ENCODE data around the gene PXYLP1.
"Not testable (repeated sequence)": the region's sequence is repeated elsewhere in the genome, so short reads cannot be mapped to it uniquely, and the experiment has no call there.

Gene PXYLP1

GRCh38 chr3:141302364-141303141 lies 70.9 kb downstream of the PXYLP1 start:
- no peak for DNase-seq

- DNase-seq: peak; percentile 32
These were observed 72.0 kb downstream of the PXYLP1 start for GRCh38 chr3:141303481-141304223.

GRCh38 chr3:141305436-141305835 lies 73.8 kb downstream of the PXYLP1 start:
- no peak for DNase-seq

GRCh38 chr3:141306276-141306675 lies 74.7 kb downstream of the PXYLP1 start:
- no peak for DNase-seq

DNA sequence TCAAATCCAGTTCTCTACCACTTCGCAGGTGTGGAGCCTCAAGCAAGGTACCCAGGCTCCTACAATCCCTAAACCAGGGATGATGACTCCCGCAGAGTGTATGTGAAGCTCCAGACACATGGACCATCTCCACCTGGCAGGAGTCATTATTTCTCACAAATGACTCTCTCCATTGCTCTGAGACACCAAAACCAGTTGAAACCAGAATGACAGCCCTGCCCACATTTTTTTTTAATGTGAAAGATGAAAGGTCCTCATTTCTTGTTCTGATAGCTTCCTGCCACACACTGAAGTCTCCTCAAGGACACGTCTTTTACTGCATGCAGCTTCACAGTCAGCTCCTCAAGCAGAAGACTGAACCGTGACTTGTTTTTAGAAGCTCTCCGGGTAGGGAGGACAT lies 75.3 kb downstream of the PXYLP1 start:
- no peak for DNase-seq

GRCh38 chr3:141307351-141308059 lies 75.9 kb downstream of the PXYLP1 start:
- no peak for DNase-seq

DNA sequence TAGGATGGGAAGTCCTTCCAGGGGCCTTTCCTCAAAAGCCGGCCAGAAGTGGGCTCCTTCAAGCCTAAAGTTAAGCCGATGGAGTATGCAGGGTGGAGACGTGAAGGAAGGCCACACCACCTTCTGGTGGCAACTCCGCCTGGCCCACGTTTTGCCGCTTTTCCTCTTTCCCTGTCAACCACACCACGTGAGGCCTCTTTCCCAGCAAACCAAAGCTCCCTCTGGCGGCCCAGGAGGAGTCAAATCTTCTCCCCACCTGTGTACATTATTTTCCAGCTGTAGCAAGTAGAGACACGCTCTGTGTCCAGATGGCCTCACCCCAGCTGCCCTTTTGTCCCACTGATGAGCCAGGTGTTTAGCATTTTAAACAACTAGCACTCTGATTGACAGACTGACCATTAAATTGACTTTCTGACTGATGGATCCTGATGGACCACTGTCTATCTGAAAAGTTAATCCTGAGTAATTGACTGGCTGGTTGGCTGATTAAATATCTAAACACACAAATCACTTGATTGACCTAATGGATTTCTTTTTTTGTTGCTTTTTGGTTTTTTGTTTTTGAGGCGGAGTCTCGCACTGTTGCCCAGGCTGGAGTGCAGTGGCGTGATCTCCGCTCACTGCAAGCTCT lies 77.1 kb downstream of the PXYLP1 start:
- no peak for DNase-seq

- no peak for DNase-seq
These were observed 79.5 kb downstream of the PXYLP1 start for GRCh38 chr3:141311170-141311495.

DNA sequence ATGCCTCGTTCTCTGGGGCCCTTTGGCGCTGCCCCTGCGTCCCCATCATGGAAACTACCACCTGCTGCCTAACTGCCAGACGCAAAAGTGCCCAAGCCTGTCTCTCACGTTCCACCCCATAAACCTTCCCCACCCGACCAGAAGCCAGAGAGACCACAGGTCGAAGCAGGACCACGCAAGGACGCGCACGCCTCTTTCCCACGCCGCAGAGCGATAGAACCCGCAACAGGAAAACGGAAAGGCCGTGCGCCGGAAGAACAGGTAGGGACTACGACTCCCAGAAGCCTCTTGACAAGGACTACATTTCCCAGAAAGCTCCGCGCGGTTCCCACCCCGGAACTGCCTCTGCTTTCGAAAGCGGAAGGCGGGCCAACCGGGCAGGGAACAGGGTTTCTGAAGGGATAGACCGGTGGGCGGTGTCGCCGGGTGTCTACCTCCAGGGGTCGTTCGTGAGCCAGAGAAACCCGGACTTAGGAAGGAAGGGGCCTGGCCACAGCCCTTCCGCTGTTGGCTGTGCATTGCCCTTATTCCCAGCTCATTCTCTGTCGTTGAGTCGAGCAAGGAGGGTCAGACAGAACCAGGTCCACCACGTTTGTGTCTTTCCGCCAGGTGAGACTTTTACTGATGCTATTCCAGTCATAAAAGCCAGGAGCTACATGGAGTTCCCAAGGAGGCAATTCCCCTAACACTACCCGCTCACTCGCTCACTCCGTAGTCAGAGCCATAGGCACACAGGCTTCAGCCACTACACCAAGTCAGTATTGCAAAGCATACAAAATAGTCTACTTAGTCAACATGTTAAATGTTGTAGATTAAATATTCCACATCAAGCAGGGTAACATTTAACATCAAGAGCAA lies 80.1 kb downstream of the PXYLP1 start:
- DNase-seq: peak; percentile 95

DNA sequence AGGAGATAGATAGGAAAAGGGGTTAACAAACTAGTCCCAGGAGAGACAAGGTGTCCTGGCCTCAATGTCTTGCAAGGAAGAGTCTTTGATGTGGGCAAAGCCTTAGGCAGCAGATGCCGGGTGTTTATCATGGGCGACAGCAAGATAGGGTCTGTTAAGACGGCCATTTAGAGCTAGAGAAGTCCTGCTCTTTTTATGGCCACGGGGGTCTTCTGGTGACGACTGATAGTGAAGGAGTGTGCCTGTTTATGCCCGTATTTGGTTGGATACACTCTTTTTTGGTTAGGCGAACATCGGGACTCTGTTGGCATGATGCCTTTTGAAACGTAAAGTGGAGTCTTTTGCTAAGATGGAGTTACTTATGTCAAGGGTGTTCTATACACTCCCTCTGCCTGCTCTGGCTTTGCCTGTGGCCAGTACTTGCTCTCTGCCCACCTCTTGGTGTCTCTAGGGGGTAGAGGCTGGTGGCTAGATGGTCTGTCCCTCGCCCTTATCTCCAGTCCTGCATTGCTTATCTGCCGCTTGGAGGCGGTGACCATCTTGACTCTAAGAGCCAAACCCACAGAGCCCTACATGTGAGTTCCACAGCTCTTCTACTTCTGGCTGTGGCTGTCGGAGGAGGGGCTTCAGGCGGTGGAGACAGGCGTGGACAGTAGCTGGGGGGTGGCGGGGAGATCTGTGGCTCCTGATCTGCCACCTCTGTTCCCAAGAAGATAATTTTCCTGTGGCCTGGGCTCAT lies 80.9 kb downstream of the PXYLP1 start:
- no peak for DNase-seq

- no peak for DNase-seq
These were observed 81.6 kb downstream of the PXYLP1 start for GRCh38 chr3:141313093-141313683.

DNA sequence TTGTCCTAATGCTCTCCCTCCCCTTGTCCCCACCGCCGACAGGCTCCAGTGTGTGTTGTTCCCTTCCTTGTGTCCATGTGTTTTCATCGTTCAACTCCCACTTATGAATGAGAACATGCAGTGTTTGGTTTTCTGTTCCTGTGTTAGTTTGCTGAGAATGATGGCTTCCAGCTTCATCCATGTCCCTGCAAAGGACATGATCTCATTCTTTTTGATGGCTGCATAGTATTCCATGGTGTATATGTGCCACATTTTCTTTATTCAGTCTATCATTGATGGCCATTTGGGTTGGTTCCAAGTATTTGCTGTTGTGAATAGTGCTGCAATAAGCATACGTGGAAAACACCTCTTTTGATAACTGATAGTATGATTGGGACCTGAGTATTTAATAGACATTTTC lies 82.8 kb downstream of the PXYLP1 start:
- not testable (repeated sequence) for DNase-seq

GRCh38 chr3:141316851-141317250 lies 85.2 kb downstream of the PXYLP1 start:
- DNase-seq: no peak

GRCh38 chr3:141320399-141321108 lies 88.9 kb downstream of the PXYLP1 start:
- DNase-seq: no peak

DNA sequence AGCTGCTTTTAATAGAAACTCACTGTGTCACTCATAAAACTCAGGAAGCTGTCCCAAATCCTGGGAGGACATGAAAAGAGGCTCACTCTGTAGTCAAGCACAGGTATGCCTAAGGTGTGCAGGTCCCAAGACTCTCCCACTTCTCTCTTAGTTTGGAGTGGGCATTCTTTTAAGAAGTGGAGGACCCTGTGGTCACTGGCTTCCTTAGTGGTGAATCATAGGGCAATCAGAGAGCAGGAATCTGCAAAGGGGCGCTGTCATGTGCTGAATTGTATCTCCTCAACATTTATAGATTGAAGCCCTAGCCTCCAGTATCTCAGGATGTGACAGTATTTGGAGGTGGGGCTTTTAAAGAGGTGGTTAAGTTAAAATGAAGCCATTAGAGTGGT lies 89.5 kb downstream of the PXYLP1 start:
- DNase-seq: no peak

DNA sequence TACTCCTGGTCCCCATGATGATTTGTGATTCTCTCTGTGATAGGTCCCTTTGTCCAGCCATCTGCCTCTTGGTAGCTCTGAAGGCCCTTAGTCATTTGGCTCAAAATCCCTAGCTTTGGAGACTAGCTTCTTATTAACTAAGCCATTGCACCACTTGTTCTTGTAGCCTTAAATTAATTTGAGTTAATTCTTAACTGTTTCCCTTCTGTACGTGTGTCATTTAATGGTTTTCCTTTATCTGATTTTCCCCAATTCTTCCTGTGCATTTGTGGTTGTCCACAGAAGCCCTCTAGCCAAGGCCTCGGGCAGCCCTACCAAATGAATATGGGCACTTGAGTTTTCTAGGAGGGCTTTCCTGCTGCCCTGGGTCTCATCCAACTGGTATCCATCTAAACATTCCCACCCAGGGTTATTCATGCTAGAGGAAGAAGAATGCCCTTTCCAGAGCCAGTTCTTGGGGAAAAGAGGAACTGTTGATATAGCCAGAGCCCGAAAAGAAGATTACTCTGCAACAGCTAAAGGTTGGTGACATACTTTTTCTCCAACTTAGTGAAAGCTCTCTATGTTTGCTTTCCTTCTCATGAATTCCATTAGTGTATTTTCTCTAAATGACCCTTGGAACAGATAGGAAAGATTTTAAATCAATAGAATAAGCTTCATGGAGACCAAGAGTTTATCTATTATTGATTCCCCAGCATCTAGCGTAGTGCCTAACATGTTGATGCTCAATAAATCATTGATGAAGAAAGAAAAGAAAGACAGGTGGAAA lies 92.5 kb downstream of the PXYLP1 start:
- DNase-seq: no peak

- DNase-seq: no peak
These were observed 94.5 kb downstream of the PXYLP1 start for GRCh38 chr3:141326123-141326522.

- no peak for DNase-seq
These were observed 95.0 kb downstream of the PXYLP1 start for GRCh38 chr3:141326626-141327025.

GRCh38 chr3:141328286-141329166 lies 96.9 kb downstream of the PXYLP1 start:
- no peak for DNase-seq

Measured in DMS79 (cell line).